Adrenal gland (tissue), 12 donors: Measurements from ENCODE around the gene CSTPP1. TPM values are rescaled to one million over a fixed set of nuclear protein-coding genes. Genes with fewer than 3 reads are reported as not detected.
A peak's percentile ranks its signal among the peaks of the same experiment; 100 is the strongest.

Experiments
- DNase-seq, 7 donors: peaks; one replicate each; pipeline ENCODE4 v3.0.0-alpha.2; 2019 to 2020
- H3K27ac ChIP-seq, 5 donors: fragments of 200-600 bp; sonication (generic) in 4 of 5; 1 replicate in 3 of 5; 2 replicates in 2 of 5; pipeline versions ENCODE4 v1.5.1 to v1.8.0; 2016 to 2020; ENCODE audit warnings: mild to moderate bottlenecking in 1 of 5
- H3K27me3 ChIP-seq: fragments of 200-600 bp; 2 replicates; pipeline ENCODE4 v1.8.0; 2021
- H3K36me3 ChIP-seq, 2 donors: fragments of 200-600 bp; replicated peaks in 1 of 2; 1 replicate in 1 of 2; 2 replicates in 1 of 2; pipeline versions ENCODE4 v1.5.1 to v1.8.0; 2018 to 2022
- H3K4me1 ChIP-seq, 2 donors: fragments of 200-600 bp; replicated peaks in 1 of 2; 1 replicate in 1 of 2; 2 replicates in 1 of 2; pipeline versions ENCODE4 v1.5.1 to v1.8.0; 2018 to 2021
- H3K4me3 ChIP-seq, 4 donors: fragments of 200-600 bp; sonication (generic) in 3 of 4; one replicate each; pipeline ENCODE4 v1.5.1; 2016 to 2018
- H3K9me3 ChIP-seq, 3 donors: fragments of 200-600 bp; sonication (generic) in 1 of 3; replicated peaks in 1 of 3; 1 replicate in 2 of 3; 2 replicates in 1 of 3; pipeline versions ENCODE4 v1.5.1 to v1.8.0; 2016 to 2021
- POLR2A ChIP-seq, 2 donors: fragments of 450-650 bp; IDR thresholded peaks; one replicate each; pipeline ENCODE4 v1.6.1; 2017; ENCODE audit warnings: antibody characterized with exemption in 2 of 2, mild to moderate bottlenecking in 2 of 2, moderate library complexity in 1 of 2
- WGBS, 4 donors: extraction: QIAGEN DNeasy Blood & Tissue Kit in 2 of 4; methylation state at CpG; one replicate each; pipeline versions ENCODE4 v1.1.5 to v1.1.7; 2013 to 2017; 5-methylcytosine and 5-hydroxymethylcytosine counted together
- intact Hi-C, 2 donors: fragments of 100-400 bp; cut with DNase I; formaldehyde crosslinking; loops; one replicate each; pipeline versions ENCODE4 v1.14.1 to v1.15.0; 2022 to 2023
- polyA plus RNA-seq, 3 donors: library from polyadenylated mRNA; stranded (reverse); fragments of 200-250 nt in 2 of 3; fragments of 350-450 nt in 1 of 3; fragmentation: Illumina TruSeq in 1 of 3; extraction: RNeasy Lipid Tissue Mini Kit (QIAGEN cat#74804) in 1 of 3; gene quantifications; one replicate each; pipeline ENCODE4 v1.2.3, GENCODE V29; 2013 to 2014
- total RNA-seq, 9 donors: library from RNA; depleted of rRNA in 4 of 9; stranded (reverse); fragments of >200 nt in 4 of 9; fragments of 120-200 nt in 1 of 9; fragmentation: NEBNext Ultra II Directional in 1 of 9; extraction: Animal tissue kit (Norgen Biotek cat#: 25700) in 1 of 9; gene quantifications; one replicate each; pipeline versions ENCODE4 v1.1.0 to v1.2.4, GENCODE V29; 2013 to 2023
- TF ChIP-seq, protein P1 (sequence below), 6 experiments: fragments of 450-650 bp in 4 of 6; fragments of 200-600 bp in 2 of 6; sonication (generic) in 1 of 6; IDR thresholded peaks; 1 replicate in 5 of 6; 2 replicates in 1 of 6; pipeline versions ENCODE4 v1.5.1 to v1.8.0; 2016 to 2021; ENCODE audit warnings: antibody characterized with exemption in 6 of 6, mild to moderate bottlenecking in 2 of 6, moderate library complexity in 1 of 6
- donor health status: healthy with polysubstance abuse.
- donor health status: Bipolar disorder and iron deficiency.
- donor health status: DM: yes; HTN: yes; CAD: no.
- donor health status: DM: no; HTN: no; CAD: no.
- donor health status: DM: no; HTN: no; CAD: no.
- donor health status: DM: yes; HTN: yes; CAD: no.

The CSTPP1 gene
- total and polyA plus RNA-seq, 12 donors = 17.6 to 63.0 (median 24.4) TPM

DNA sequence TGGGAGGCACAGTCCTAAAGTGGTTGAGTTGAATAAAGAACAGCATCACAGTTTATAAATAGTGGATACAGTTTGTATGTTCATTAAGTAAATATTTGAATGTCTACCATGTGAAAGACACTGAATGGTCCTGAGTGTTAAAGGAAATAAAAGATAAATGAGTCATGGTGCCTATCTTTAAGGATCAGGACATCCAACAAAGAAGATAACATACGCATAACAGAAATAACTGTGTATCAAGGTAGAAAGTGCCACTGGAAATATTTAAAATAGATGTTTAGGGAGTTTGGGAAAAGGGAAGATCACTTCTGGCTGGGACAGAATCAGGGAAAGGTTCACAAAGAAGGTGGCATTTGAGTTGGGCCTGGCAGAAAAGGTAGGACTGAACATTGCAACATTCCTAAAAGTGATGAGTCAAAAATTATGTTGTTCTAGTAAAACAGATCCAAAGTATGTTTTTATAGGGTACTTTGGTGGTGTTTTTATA is 41.5 kb downstream of the CSTPP1 start:
- Histone ChIP-seq H3K27ac (no peak overlapping the region), H3K9me3 (no peaks in the 10 kb centered on the region), H3K4me1 (peaks cover 0 to under 1% of the 10 kb centered on the region in 2 donors), H3K36me3 (no peaks in the 10 kb centered on the region), H3K27me3 (no peaks in the 10 kb centered on the region), H3K4me3 (no peak overlapping the region)
- intact Hi-C loops = no loop called here
- TF ChIP-seq POLR2A (IDR thresholded peaks at IDR 0.05) = no peak
- TF ChIP-seq, protein P1, sequence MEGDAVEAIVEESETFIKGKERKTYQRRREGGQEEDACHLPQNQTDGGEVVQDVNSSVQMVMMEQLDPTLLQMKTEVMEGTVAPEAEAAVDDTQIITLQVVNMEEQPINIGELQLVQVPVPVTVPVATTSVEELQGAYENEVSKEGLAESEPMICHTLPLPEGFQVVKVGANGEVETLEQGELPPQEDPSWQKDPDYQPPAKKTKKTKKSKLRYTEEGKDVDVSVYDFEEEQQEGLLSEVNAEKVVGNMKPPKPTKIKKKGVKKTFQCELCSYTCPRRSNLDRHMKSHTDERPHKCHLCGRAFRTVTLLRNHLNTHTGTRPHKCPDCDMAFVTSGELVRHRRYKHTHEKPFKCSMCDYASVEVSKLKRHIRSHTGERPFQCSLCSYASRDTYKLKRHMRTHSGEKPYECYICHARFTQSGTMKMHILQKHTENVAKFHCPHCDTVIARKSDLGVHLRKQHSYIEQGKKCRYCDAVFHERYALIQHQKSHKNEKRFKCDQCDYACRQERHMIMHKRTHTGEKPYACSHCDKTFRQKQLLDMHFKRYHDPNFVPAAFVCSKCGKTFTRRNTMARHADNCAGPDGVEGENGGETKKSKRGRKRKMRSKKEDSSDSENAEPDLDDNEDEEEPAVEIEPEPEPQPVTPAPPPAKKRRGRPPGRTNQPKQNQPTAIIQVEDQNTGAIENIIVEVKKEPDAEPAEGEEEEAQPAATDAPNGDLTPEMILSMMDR (IDR thresholded peaks at IDR 0.05) = no peak
- WGBS, 4 donors = 88 to 94% (median 89%) methylated on average over 1 of the region's 1 CpG
- DNase-seq = no peak

DNA sequence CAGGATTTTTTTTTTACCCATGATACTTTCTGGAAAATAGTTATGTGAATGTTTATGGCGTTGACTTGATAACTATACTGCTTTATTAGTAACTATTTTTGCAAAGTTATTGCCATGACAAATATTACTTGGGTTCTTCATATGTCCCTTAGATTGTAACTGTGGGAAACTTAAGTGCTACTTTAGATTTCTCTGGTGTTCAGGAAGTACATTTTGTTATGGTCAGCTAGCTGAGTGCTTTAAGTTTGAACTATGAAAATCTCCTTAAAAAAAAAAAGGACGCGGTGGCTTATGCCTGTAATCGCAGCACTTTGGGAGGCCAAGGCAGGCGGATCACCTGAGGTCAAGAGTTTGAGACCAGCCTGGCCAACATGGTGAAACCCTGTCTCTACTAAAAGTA is 42.8 kb downstream of the CSTPP1 start:
- no peaks in the 10 kb centered on the region for H3K27me3 ChIP-seq
- no peak overlapping the region for H3K4me3 ChIP-seq
- DNase-seq = no peak
- TF ChIP-seq, protein P1 (IDR thresholded peaks at IDR 0.05) = no peak
- TF ChIP-seq POLR2A (IDR thresholded peaks at IDR 0.05) = no peak
- H3K9me3 ChIP-seq = no peaks in the 10 kb centered on the region
- H3K36me3 ChIP-seq = no peaks in the 10 kb centered on the region
- H3K27ac ChIP-seq = no peak overlapping the region
- H3K4me1 ChIP-seq = no peaks in the 10 kb centered on the region
- intact Hi-C loops = no loop called here
- 77 to 86% (median 85%) methylated on average over 5 of the region's 5 CpGs for WGBS, 4 donors

DNA sequence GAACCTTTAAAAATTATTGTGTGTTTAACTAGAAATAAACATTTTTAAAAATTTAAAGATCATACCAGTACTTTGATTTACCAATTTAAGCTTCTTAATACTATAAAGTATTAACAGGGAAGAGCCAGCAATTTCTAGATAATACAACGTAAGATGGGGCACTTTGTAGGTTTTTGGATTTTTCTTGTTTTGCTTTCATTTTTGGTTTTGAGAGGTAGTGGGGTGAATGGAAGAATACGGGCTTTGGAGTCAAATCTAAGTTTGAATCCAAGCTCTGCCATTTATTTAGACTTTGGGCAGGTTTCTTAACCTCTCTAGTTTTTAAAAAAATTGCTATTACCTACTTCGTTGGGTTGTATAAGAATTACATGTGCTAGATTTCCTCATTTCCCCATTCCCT is 44.9 kb downstream of the CSTPP1 start:
- Histone ChIP-seq H3K4me1 (no peaks in the 10 kb centered on the region), H3K4me3 (peak overlapping the region in 1 of 4 donors; percentile 11), H3K27me3 (no peaks in the 10 kb centered on the region), H3K36me3 (no peaks in the 10 kb centered on the region), H3K27ac (no peak overlapping the region), H3K9me3 (no peaks in the 10 kb centered on the region)
- DNase-seq = no peak
- WGBS, 4 donors = 71 to 83% (median 78%) methylated on average over 3 of the region's 3 CpGs
- intact Hi-C loops = no loop called here
- TF ChIP-seq, protein P1 (IDR thresholded peaks at IDR 0.05) = no peak
- no peak for TF ChIP-seq POLR2A (IDR thresholded peaks at IDR 0.05)

DNA sequence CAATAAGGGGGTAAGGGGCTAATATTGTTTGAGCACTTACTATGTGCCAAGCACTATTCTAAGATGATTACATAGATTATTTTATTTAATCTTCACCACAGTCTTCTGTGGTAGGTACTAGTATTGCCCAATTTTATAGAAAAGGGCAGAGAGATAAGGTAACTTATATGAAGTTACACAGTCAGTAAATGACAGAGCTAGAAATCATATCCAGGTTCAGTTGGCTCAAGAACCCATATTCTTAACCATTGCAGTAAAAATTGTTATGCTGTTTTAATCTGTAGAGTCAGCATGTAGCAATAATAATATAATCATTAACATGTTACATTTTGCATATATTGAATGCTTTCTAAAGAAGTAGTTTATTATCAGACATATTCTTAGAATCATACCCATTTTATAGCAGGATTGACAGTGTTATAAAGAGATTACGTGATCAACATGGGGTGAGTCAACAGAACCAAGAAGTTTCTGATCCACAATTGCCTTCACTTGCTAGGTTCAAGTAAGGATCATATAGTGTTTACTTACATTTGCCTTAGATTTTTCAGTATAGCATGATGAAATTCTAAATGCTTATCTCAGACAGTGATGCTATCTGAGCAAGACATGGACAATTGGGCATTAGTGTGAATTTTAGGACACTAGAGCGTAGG is 46.4 kb downstream of the CSTPP1 start:
- 90 to 100% (median 98%) methylated on average over 2 of the region's 2 CpGs for WGBS, 4 donors
- DNase-seq = no peak

More for the DNA sequence above, 46.4 kb downstream of the CSTPP1 start:
- H3K36me3 ChIP-seq = no peaks in the 10 kb centered on the region
- H3K27ac ChIP-seq = no peak overlapping the region
- H3K9me3 ChIP-seq = no peaks in the 10 kb centered on the region
- H3K27me3 ChIP-seq = no peaks in the 10 kb centered on the region
- no peak for TF ChIP-seq POLR2A (IDR thresholded peaks at IDR 0.05)
- TF ChIP-seq, protein P1 (IDR thresholded peaks at IDR 0.05) = no peak
- no peak overlapping the region for H3K4me3 ChIP-seq
- no peaks in the 10 kb centered on the region for H3K4me1 ChIP-seq
- intact Hi-C loops = no loop called here
